WTC11 (cell line): ENCODE data around the gene RNF212B. TPM values are rescaled to one million over a fixed set of nuclear protein-coding genes. Genes with fewer than 3 reads are reported as not detected.

Experiments
- ATAC-seq: fragments of 200-7000 bp; cut with Tn5 transposase; 2 replicates; pipeline ENCODE4 v1.10.0; 2021; ENCODE audit warnings: mild to moderate bottlenecking, moderate library complexity
- CTCF ChIA-PET: fragments of 300-600 bp; sonication (Branson Sonifier 250); formaldehyde crosslinking; loops from one replicate; lab custom pipeline; 2021; ENCODE audit warnings: antibody characterized with exemption; lab: Charles Lee
- POLR2A ChIA-PET: fragments of 350-600 bp; sonication (Branson Sonifier 250); formaldehyde crosslinking; loops from one replicate; lab custom pipeline; 2021; ENCODE audit warnings: antibody characterized with exemption; lab: Charles Lee
- DNase-seq: peaks from one replicate; pipeline ENCODE4 v3.0.0; 2021; ENCODE audit warnings: low spot score
- H3K27ac Mint-ChIP-seq: 2 replicates; pipeline ENCODE4 v1.8.0; 2021; ENCODE audit warnings: mixed read lengths
- H3K27me3 Mint-ChIP-seq: 2 replicates; pipeline ENCODE4 v1.8.0; 2021; ENCODE audit warnings: low read depth, mild to moderate bottlenecking, moderate library complexity, mixed read lengths
- H3K36me3 Mint-ChIP-seq: 2 replicates; pipeline ENCODE4 v1.8.0; 2021; ENCODE audit warnings: mixed read lengths
- H3K4me1 Mint-ChIP-seq: 2 replicates; pipeline ENCODE4 v1.8.0; 2022; ENCODE audit warnings: mixed read lengths
- H3K4me3 Mint-ChIP-seq: 2 replicates; pipeline ENCODE4 v1.8.0; 2021; ENCODE audit warnings: mild to moderate bottlenecking, moderate library complexity, mixed read lengths
- H3K9me3 Mint-ChIP-seq: 2 replicates; pipeline ENCODE4 v1.8.0; 2021; ENCODE audit warnings: mixed read lengths
- ESRRA ChIP-seq: sonication (generic); formaldehyde crosslinking; IDR thresholded peaks from 2 replicates; pipeline ENCODE4 v1.8.1; 2022; ENCODE audit warnings: mild to moderate bottlenecking, missing genetic modification reagents, borderline replicate concordance
- HMGXB4 ChIP-seq: sonication (generic); formaldehyde crosslinking; IDR thresholded peaks from 2 replicates; pipeline ENCODE4 v1.8.1; 2023; ENCODE audit warnings: mild to moderate bottlenecking, moderate library complexity, missing genetic modification reagents
- IRF2 ChIP-seq: sonication (generic); formaldehyde crosslinking; IDR thresholded peaks from 2 replicates; pipeline ENCODE4 v1.8.0; 2022; ENCODE audit warnings: low read depth, missing genetic modification reagents, borderline replicate concordance
- JAZF1 ChIP-seq: fragments of 250-450 bp; sonication (Bioruptor Pico); IDR thresholded peaks from 2 replicates; pipeline ENCODE4 v1.9.0; 2021; ENCODE audit warnings: moderate library complexity, mild to moderate bottlenecking, inconsistent platforms
- JUN ChIP-seq: sonication (generic); formaldehyde crosslinking; IDR thresholded peaks from 2 replicates; pipeline ENCODE4 v1.8.0; 2023; ENCODE audit warnings: mild to moderate bottlenecking, missing genetic modification reagents
- MXD4 ChIP-seq: fragments of 250-450 bp; sonication (Bioruptor Pico); IDR thresholded peaks from 2 replicates; pipeline ENCODE4 v1.8.0; 2021; ENCODE audit warnings: mild to moderate bottlenecking, moderate library complexity, borderline replicate concordance
- PREB ChIP-seq: sonication (generic); formaldehyde crosslinking; IDR thresholded peaks from 2 replicates; pipeline ENCODE4 v1.8.1; 2022; ENCODE audit warnings: mild to moderate bottlenecking, missing genetic modification reagents, moderate library complexity, borderline replicate concordance
- SMAD4 ChIP-seq: sonication (generic); formaldehyde crosslinking; IDR thresholded peaks from 2 replicates; pipeline ENCODE4 v1.8.0; 2022; ENCODE audit warnings: mild to moderate bottlenecking, missing genetic modification reagents
- TEAD1 ChIP-seq: sonication (generic); formaldehyde crosslinking; IDR thresholded peaks from 2 replicates; pipeline ENCODE4 v1.8.0; 2022; ENCODE audit warnings: mild to moderate bottlenecking, missing genetic modification reagents
- ZNF263 ChIP-seq: sonication (generic); formaldehyde crosslinking; IDR thresholded peaks from 2 replicates; pipeline ENCODE4 v1.8.1; 2022; ENCODE audit warnings: low read depth, mild to moderate bottlenecking, moderate library complexity, missing genetic modification reagents
- ZNF281 ChIP-seq: sonication (generic); formaldehyde crosslinking; IDR thresholded peaks from 2 replicates; pipeline ENCODE4 v1.8.0; 2023; ENCODE audit warnings: mild to moderate bottlenecking, missing genetic modification reagents
- total RNA-seq: library from RNA; stranded (reverse); gene quantifications from 3 replicates; pipeline ENCODE4 v1.2.3, GENCODE V29; 2021
- TF ChIP-seq, protein P1 (sequence below): sonication (generic); formaldehyde crosslinking; IDR thresholded peaks from 2 replicates; pipeline ENCODE4 v1.8.0; 2022; ENCODE audit warnings: mild to moderate bottlenecking, missing genetic modification reagents
- TF ChIP-seq, protein P2 (sequence below): sonication (generic); formaldehyde crosslinking; IDR thresholded peaks from 2 replicates; pipeline ENCODE4 v1.8.0; 2022; ENCODE audit warnings: mild to moderate bottlenecking, missing genetic modification reagents

RNF212B gene
- total RNA-seq, 1 experiment from 2014 or later: 0.46 TPM

DNA sequence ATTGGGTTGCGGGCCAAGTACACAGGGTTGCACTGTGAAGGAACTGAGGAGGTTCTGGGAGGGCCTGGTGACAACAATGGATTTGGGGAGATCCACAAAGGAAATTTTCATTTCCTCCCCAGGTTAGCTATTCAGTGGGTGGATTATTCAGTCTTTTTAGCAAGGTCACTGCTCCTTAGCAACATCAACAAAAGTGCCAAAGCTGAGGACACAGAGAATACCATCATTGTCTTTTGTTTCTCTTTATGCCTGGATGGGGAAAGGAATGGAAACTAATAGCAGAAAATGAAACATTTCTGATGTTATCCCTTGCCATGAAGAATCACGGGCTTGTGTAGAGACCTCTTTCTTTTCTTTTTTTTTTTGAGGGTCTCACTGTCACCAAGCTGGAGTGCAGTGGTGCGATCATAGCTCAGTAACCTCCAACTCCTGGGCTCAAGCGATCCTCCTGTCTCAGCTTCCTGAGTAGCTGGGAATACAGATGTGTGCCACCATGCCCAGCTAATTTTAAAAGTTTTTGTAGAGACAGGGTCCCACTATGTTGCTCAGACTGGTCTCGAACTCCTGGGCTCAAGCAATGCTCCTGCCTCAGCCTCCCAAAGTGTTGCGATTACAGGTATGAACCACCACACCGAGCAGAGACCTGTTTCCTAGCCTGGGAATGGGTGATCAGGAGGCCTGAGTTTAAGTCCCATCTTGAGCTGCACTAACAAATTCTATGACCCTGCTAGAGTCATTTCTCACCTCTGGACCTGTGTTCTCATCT lies 58.5 kb downstream of the RNF212B start:
- Mint-ChIP-seq H3K27ac (no peak overlapping the region), H3K27me3 (peaks cover 96% of the 10 kb centered on the region), H3K4me1 (peaks cover 20% of the 10 kb centered on the region), H3K36me3 (peaks cover 5% of the 10 kb centered on the region), H3K4me3 (no peak overlapping the region), H3K9me3 (no peaks in the 10 kb centered on the region)
- TF ChIP-seq ZNF281 (CRISPR knock-in tag): no peak
- DNase-seq: no peak
- POLR2A ChIA-PET: no interaction called here
- no peak for ATAC-seq
- CTCF ChIA-PET: interaction anchor here (0.7 to 3.1 kb wide), 8 partner anchors 15 to 227 kb away, joined by 3 to 27 read pairs (median 4); partner anchors contain the start of gene PABPN1

DNA sequence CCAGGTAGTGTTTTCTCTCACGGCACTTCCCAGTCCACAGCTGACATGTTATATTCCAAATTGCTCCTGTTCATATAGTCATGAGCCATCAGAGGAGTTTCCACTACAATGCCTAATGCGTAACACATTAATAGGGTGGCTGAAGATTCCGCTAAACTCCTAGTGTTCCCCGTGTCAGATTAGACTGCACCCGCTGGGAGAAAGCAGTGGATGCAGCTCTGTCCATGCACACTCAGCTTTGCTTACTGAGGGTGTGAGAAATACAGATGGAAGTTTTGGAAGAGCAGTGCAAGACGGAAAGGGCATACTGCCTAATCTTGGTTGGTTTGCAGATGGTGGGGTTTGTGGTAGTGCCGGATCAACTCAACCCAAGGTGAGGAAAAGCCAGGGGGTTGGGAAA lies 59.4 kb downstream of the RNF212B start:
- no peaks in the 10 kb centered on the region for H3K9me3 Mint-ChIP-seq
- H3K4me3 Mint-ChIP-seq: no peak overlapping the region
- peaks cover 5% of the 10 kb centered on the region for H3K36me3 Mint-ChIP-seq
- ChIA-PET CTCF (interaction anchor here (1.0 to 2.6 kb wide), 4 partner anchors 11 to 228 kb away, joined by 3 to 16 read pairs (median 4); partner anchors contain the start of genes HOMEZ and PABPN1), POLR2A (no interaction called here)
- no peak for ATAC-seq
- no peak overlapping the region for H3K27ac Mint-ChIP-seq
- TF ChIP-seq ESRRA (CRISPR knock-in tag) (no peak), IRF2 (CRISPR knock-in tag) (no peak), JAZF1 (CRISPR knock-in tag) (no peak), PREB (CRISPR knock-in tag) (no peak), TEAD1 (CRISPR knock-in tag) (no peak), ZNF263 (CRISPR knock-in tag) (no peak), ZNF281 (CRISPR knock-in tag) (no peak), MXD4 (CRISPR knock-in tag) (no peak), SMAD4 (CRISPR knock-in tag) (no peak)
- TF ChIP-seq, all 79 proteins: peak for 0
- Mint-ChIP-seq H3K27me3 (peaks cover 87% of the 10 kb centered on the region), H3K4me1 (peaks cover 20% of the 10 kb centered on the region)
- no peak for DNase-seq

GRCh38 chr14:23297611-23298277 lies 60.0 kb downstream of the RNF212B start:
- H3K9me3 Mint-ChIP-seq: no peaks in the 10 kb centered on the region
- peaks cover 20% of the 10 kb centered on the region for H3K4me1 Mint-ChIP-seq
- ChIA-PET CTCF (interaction anchor here (1.0 to 2.6 kb wide), 6 partner anchors 11 to 229 kb away, joined by 3 to 16 read pairs (median 4); partner anchors contain the start of genes HOMEZ and PABPN1), POLR2A (no interaction called here)
- no peak for ATAC-seq
- DNase-seq: no peak
- H3K27ac Mint-ChIP-seq: no peak overlapping the region
- H3K36me3 Mint-ChIP-seq: peaks cover 5% of the 10 kb centered on the region
- H3K4me3 Mint-ChIP-seq: no peak overlapping the region
- H3K27me3 Mint-ChIP-seq: peaks cover 84% of the 10 kb centered on the region
- TF ChIP-seq HMGXB4 (no peak), JUN (CRISPR knock-in tag) (no peak)
- TF ChIP-seq, protein P1, sequence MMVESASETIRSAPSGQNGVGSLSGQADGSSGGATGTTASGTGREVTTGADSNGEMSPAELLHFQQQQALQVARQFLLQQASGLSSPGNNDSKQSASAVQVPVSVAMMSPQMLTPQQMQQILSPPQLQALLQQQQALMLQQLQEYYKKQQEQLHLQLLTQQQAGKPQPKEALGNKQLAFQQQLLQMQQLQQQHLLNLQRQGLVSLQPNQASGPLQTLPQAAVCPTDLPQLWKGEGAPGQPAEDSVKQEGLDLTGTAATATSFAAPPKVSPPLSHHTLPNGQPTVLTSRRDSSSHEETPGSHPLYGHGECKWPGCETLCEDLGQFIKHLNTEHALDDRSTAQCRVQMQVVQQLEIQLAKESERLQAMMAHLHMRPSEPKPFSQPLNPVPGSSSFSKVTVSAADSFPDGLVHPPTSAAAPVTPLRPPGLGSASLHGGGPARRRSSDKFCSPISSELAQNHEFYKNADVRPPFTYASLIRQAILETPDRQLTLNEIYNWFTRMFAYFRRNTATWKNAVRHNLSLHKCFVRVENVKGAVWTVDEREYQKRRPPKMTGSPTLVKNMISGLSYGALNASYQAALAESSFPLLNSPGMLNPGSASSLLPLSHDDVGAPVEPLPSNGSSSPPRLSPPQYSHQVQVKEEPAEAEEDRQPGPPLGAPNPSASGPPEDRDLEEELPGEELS: no peak
- TF ChIP-seq, protein P2, sequence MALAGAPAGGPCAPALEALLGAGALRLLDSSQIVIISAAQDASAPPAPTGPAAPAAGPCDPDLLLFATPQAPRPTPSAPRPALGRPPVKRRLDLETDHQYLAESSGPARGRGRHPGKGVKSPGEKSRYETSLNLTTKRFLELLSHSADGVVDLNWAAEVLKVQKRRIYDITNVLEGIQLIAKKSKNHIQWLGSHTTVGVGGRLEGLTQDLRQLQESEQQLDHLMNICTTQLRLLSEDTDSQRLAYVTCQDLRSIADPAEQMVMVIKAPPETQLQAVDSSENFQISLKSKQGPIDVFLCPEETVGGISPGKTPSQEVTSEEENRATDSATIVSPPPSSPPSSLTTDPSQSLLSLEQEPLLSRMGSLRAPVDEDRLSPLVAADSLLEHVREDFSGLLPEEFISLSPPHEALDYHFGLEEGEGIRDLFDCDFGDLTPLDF: no peak
